ENCODE measurements around the gene SAMM50.

The SAMM50 gene

GRCh38 chr22:43925433-43926348, 29.6 kb upstream of the SAMM50 start:
- no peak overlapping the region for H4K8ac ChIP-seq (ENCODE audit: low read depth, low read length)

DNA sequence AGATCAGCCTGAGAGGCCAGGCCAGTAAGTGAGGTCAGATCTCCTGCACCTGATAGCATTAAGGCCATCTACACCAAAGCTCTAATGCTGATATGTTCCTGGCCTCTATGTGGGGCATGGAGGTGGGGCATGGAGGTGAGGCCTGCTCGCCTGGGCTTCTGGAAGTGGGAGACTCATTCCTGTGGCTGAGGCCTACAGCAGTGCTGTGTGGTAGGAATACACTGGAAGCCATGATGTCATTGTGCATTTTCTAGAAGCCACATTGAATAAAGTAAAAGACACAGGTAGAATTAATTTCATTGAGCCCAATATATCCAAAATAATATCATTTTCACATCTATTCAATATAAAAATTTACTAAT, 28.9 kb upstream of the SAMM50 start:
- no peak for DNase-seq (ENCODE audit: low spot score)
- no peak overlapping the region for H2AFZ ChIP-seq (ENCODE audit: low read length)
- no peak overlapping the region for H3K4me3 ChIP-seq (ENCODE audit: low read length in 2 of 2)
- H3K14ac ChIP-seq (ENCODE audit: low read length) = no peak overlapping the region
- no peak overlapping the region for H3K27ac ChIP-seq (replicated peaks; ENCODE audit: low read length)
- no peak overlapping the region for H3K23ac ChIP-seq (ENCODE audit: low read depth, low read length, poor library complexity)
- H2BK120ac ChIP-seq (ENCODE audit: low read depth, low read length) = no peak overlapping the region
- no peak overlapping the region for H3K9ac ChIP-seq (ENCODE audit: low read depth, low read length, poor library complexity)
- H3K9me3 ChIP-seq (replicated peaks in 1 of 2; ENCODE audit: control insufficient read depth in 2 of 2, insufficient read depth in 1 of 2, low read depth in 1 of 2, low read length in 2 of 2) = no peaks in the 10 kb centered on the region
- peaks cover 0 to 5% (median 0%) of the 10 kb centered on the region in 3 experiments for H3K27me3 ChIP-seq (ENCODE audit: control insufficient read depth in 3 of 3, insufficient read depth in 3 of 3, low read depth in 1 of 3, low read length in 3 of 3)
- no peak overlapping the region for H4K91ac ChIP-seq (ENCODE audit: low read depth, low read length, poor library complexity)
- no peak overlapping the region for H2BK5ac ChIP-seq (ENCODE audit: low read length)
- H3K4ac ChIP-seq (ENCODE audit: low read length) = no peak overlapping the region
- peak overlapping the region; percentile 2 for H2BK15ac ChIP-seq (ENCODE audit: low read length)
- no peak overlapping the region for H2BK12ac ChIP-seq (ENCODE audit: low read length)
- H3K18ac ChIP-seq (ENCODE audit: low read length) = no peak overlapping the region
- no peak overlapping the region for H2AK5ac ChIP-seq (ENCODE audit: low read depth, low read length)
- H3K4me1 ChIP-seq (ENCODE audit: control insufficient read depth in 2 of 2, insufficient read depth in 1 of 2, low read depth in 1 of 2, low read length in 2 of 2) = peaks cover 20 to 26% of the 10 kb centered on the region in 2 donors
- no peak overlapping the region for H3K4me2 ChIP-seq (ENCODE audit: insufficient read depth, low read length, poor library complexity, severe bottlenecking)
- peaks cover 21 to 34% of the 10 kb centered on the region in 2 donors for H3K36me3 ChIP-seq (replicated peaks in 1 of 2; ENCODE audit: control insufficient read depth in 2 of 2, insufficient read depth in 2 of 2, low read length in 2 of 2)
- no CpG with 5 or more reads among the region's 1 CpG for WGBS, 2 donors (ENCODE audit: extremely low coverage in 2 of 2, insufficient read length in 2 of 2, insufficient replicate concordance in 1 of 2)
- no peak overlapping the region for H4K8ac ChIP-seq (ENCODE audit: low read depth, low read length)
- H3K79me1 ChIP-seq (ENCODE audit: low read depth, low read length) = peaks cover 5% of the 10 kb centered on the region

More at GRCh38 chr22:43925433-43926348, 29.6 kb upstream of the SAMM50 start:
- Histone ChIP-seq H3K18ac (ENCODE audit: low read length) (peak overlapping the region; percentile 61), H2BK15ac (ENCODE audit: low read length) (peak overlapping the region; percentile 2), H2BK120ac (ENCODE audit: low read depth, low read length) (no peak overlapping the region), H3K27me3 (ENCODE audit: control insufficient read depth in 3 of 3, insufficient read depth in 3 of 3, low read depth in 1 of 3, low read length in 3 of 3) (peaks cover 0 to 5% (median 0%) of the 10 kb centered on the region in 3 experiments), H3K4me2 (ENCODE audit: insufficient read depth, low read length, poor library complexity, severe bottlenecking) (peak overlapping the region; percentile 70), H4K91ac (ENCODE audit: low read depth, low read length, poor library complexity) (no peak overlapping the region), H3K27ac (replicated peaks; ENCODE audit: low read length) (peak overlapping the region; percentile 51), H3K23ac (ENCODE audit: low read depth, low read length, poor library complexity) (no peak overlapping the region), H3K4ac (ENCODE audit: low read length) (no peak overlapping the region), H3K9ac (ENCODE audit: low read depth, low read length, poor library complexity) (no peak overlapping the region), H3K4me3 (ENCODE audit: low read length in 2 of 2) (peak overlapping the region in 1 of 2 donors; percentile 81), H2BK5ac (ENCODE audit: low read length) (peak overlapping the region; percentile 9), H3K36me3 (replicated peaks in 1 of 2; ENCODE audit: control insufficient read depth in 2 of 2, insufficient read depth in 2 of 2, low read length in 2 of 2) (peaks cover 21 to 30% of the 10 kb centered on the region in 2 donors), H3K9me3 (replicated peaks in 1 of 2; ENCODE audit: control insufficient read depth in 2 of 2, insufficient read depth in 1 of 2, low read depth in 1 of 2, low read length in 2 of 2) (no peaks in the 10 kb centered on the region), H2AK5ac (ENCODE audit: low read depth, low read length) (no peak overlapping the region), H3K4me1 (ENCODE audit: control insufficient read depth in 2 of 2, insufficient read depth in 1 of 2, low read depth in 1 of 2, low read length in 2 of 2) (peaks cover 21 to 27% of the 10 kb centered on the region in 2 donors), H3K14ac (ENCODE audit: low read length) (no peak overlapping the region), H2AFZ (ENCODE audit: low read length) (no peak overlapping the region), H3K79me1 (ENCODE audit: low read depth, low read length) (peaks cover 5% of the 10 kb centered on the region), H2BK12ac (ENCODE audit: low read length) (no peak overlapping the region)
- peak; percentile 80 for DNase-seq (ENCODE audit: low spot score)
- WGBS, 2 donors (ENCODE audit: extremely low coverage in 2 of 2, insufficient read length in 2 of 2, insufficient replicate concordance in 1 of 2) = no CpG with 5 or more reads among the region's 6 CpGs

- DNase-seq (ENCODE audit: low spot score) = no peak
- Histone ChIP-seq H3K36me3 (replicated peaks in 1 of 2; ENCODE audit: control insufficient read depth in 2 of 2, insufficient read depth in 2 of 2, low read length in 2 of 2) (peaks cover 33 to 55% of the 10 kb centered on the region in 2 donors), H3K4ac (ENCODE audit: low read length) (no peak overlapping the region), H3K4me1 (ENCODE audit: control insufficient read depth in 2 of 2, insufficient read depth in 1 of 2, low read depth in 1 of 2, low read length in 2 of 2) (peaks cover 9 to 13% of the 10 kb centered on the region in 2 donors), H3K27ac (replicated peaks; ENCODE audit: low read length) (no peak overlapping the region), H3K27me3 (ENCODE audit: control insufficient read depth in 3 of 3, insufficient read depth in 3 of 3, low read depth in 1 of 3, low read length in 3 of 3) (no peaks in the 10 kb centered on the region), H3K23ac (ENCODE audit: low read depth, low read length, poor library complexity) (no peak overlapping the region), H2BK15ac (ENCODE audit: low read length) (no peak overlapping the region), H3K9ac (ENCODE audit: low read depth, low read length, poor library complexity) (no peak overlapping the region), H4K8ac (ENCODE audit: low read depth, low read length) (no peak overlapping the region), H2AFZ (ENCODE audit: low read length) (no peak overlapping the region), H3K14ac (ENCODE audit: low read length) (no peak overlapping the region), H3K79me1 (ENCODE audit: low read depth, low read length) (peaks cover 5% of the 10 kb centered on the region), H4K91ac (ENCODE audit: low read depth, low read length, poor library complexity) (no peak overlapping the region), H3K9me3 (replicated peaks in 1 of 2; ENCODE audit: control insufficient read depth in 2 of 2, insufficient read depth in 1 of 2, low read depth in 1 of 2, low read length in 2 of 2) (no peaks in the 10 kb centered on the region), H3K18ac (ENCODE audit: low read length) (no peak overlapping the region), H3K4me2 (ENCODE audit: insufficient read depth, low read length, poor library complexity, severe bottlenecking) (no peak overlapping the region), H2BK5ac (ENCODE audit: low read length) (no peak overlapping the region), H3K4me3 (ENCODE audit: low read length in 2 of 2) (no peak overlapping the region), H2BK120ac (ENCODE audit: low read depth, low read length) (no peak overlapping the region), H2AK5ac (ENCODE audit: low read depth, low read length) (no peak overlapping the region), H2BK12ac (ENCODE audit: low read length) (no peak overlapping the region)
- no CpG with 5 or more reads among the region's 5 CpGs for WGBS, 2 donors (ENCODE audit: extremely low coverage in 2 of 2, insufficient read length in 2 of 2, insufficient replicate concordance in 1 of 2)
Measured at GRCh38 chr22:43928468-43928867, 26.8 kb upstream of the SAMM50 start.

DNA sequence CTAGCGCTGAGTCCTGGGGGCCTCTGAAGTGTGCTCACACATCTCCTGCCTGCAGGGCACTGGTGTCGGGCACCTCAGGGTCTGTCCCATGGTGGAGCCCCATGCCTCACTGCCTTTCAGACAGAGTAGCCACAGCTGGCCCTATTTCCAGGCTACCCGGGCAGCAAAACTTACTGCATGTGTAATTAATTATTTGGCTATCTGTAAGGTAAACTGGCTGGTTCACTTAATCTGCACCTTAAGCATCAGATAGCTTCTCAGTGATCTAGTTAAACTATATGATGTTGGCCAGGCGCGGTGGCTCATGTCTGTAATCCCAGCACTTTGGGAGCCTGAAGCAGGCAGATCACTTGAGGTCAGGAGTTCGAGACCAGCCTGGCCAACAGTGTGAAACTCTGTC, 26.3 kb upstream of the SAMM50 start:
- Histone ChIP-seq H3K27me3 (ENCODE audit: control insufficient read depth in 3 of 3, insufficient read depth in 3 of 3, low read depth in 1 of 3, low read length in 3 of 3) (no peaks in the 10 kb centered on the region), H2AK5ac (ENCODE audit: low read depth, low read length) (no peak overlapping the region), H3K79me1 (ENCODE audit: low read depth, low read length) (peaks cover 5% of the 10 kb centered on the region), H2BK5ac (ENCODE audit: low read length) (no peak overlapping the region), H4K8ac (ENCODE audit: low read depth, low read length) (no peak overlapping the region), H4K91ac (ENCODE audit: low read depth, low read length, poor library complexity) (no peak overlapping the region), H2BK12ac (ENCODE audit: low read length) (no peak overlapping the region), H3K36me3 (replicated peaks in 1 of 2; ENCODE audit: control insufficient read depth in 2 of 2, insufficient read depth in 2 of 2, low read length in 2 of 2) (peaks cover 37 to 59% of the 10 kb centered on the region in 2 donors), H3K4me2 (ENCODE audit: insufficient read depth, low read length, poor library complexity, severe bottlenecking) (no peak overlapping the region), H2BK15ac (ENCODE audit: low read length) (no peak overlapping the region), H3K23ac (ENCODE audit: low read depth, low read length, poor library complexity) (no peak overlapping the region), H2AFZ (ENCODE audit: low read length) (no peak overlapping the region), H3K9me3 (replicated peaks in 1 of 2; ENCODE audit: control insufficient read depth in 2 of 2, insufficient read depth in 1 of 2, low read depth in 1 of 2, low read length in 2 of 2) (no peaks in the 10 kb centered on the region), H3K4ac (ENCODE audit: low read length) (no peak overlapping the region), H3K9ac (ENCODE audit: low read depth, low read length, poor library complexity) (no peak overlapping the region), H3K4me3 (ENCODE audit: low read length in 2 of 2) (no peak overlapping the region), H3K18ac (ENCODE audit: low read length) (no peak overlapping the region), H3K27ac (replicated peaks; ENCODE audit: low read length) (no peak overlapping the region), H3K4me1 (ENCODE audit: control insufficient read depth in 2 of 2, insufficient read depth in 1 of 2, low read depth in 1 of 2, low read length in 2 of 2) (peaks cover 9 to 13% of the 10 kb centered on the region in 2 donors), H3K14ac (ENCODE audit: low read length) (no peak overlapping the region), H2BK120ac (ENCODE audit: low read depth, low read length) (no peak overlapping the region)
- WGBS, 2 donors (ENCODE audit: extremely low coverage in 2 of 2, insufficient read length in 2 of 2, insufficient replicate concordance in 1 of 2) = no CpG with 5 or more reads among the region's 6 CpGs
- no peak for DNase-seq (ENCODE audit: low spot score)
